IgD-negative memory B cell (primary cell): ENCODE data around the gene COL6A1. TPM values are rescaled to one million over a fixed set of nuclear protein-coding genes. Genes with fewer than 3 reads are reported as not detected.
A peak's percentile ranks its signal among the peaks of the same experiment; 100 is the strongest.
"Not testable (repeated sequence)": the region's sequence is repeated elsewhere in the genome, so short reads cannot be mapped to it uniquely, and the experiment has no call there.

Source experiments
- H3K27ac Mint-ChIP-seq, 3 donors: one replicate each; pipeline ENCODE4 v1.8.0; 2020 to 2022; ENCODE audit warnings: mild to moderate bottlenecking in 3 of 3, mixed read lengths in 3 of 3, moderate library complexity in 1 of 3
- H3K27me3 Mint-ChIP-seq: one replicate; pipeline ENCODE4 v1.8.0; 2021; ENCODE audit warnings: mixed read lengths
- H3K36me3 Mint-ChIP-seq: one replicate; pipeline ENCODE4 v1.8.0; 2020; ENCODE audit warnings: mild to moderate bottlenecking, mixed read lengths
- H3K4me1 Mint-ChIP-seq, 3 donors: one replicate each; pipeline ENCODE4 v1.8.0; 2020 to 2022; ENCODE audit warnings: mixed read lengths in 3 of 3, mild to moderate bottlenecking in 1 of 3
- H3K4me3 Mint-ChIP-seq, 4 donors: one replicate each; pipeline ENCODE4 v1.8.0; 2020 to 2022; ENCODE audit warnings: mild to moderate bottlenecking in 4 of 4, mixed read lengths in 4 of 4, moderate library complexity in 3 of 4
- H3K9me3 Mint-ChIP-seq, 3 donors: one replicate each; pipeline ENCODE4 v1.8.0; 2020 to 2021; ENCODE audit warnings: mixed read lengths in 3 of 3, mild to moderate bottlenecking in 1 of 3
- polyA plus RNA-seq: library from polyadenylated mRNA; unstranded; fragments of 300-500 nt; fragmentation: Illumina TruSeq; gene quantifications from one replicate; pipeline ENCODE4 v1.2.3, GENCODE V29; 2021

The COL6A1 gene
- polyA plus RNA-seq, 1 donor from 2014 or later = not detected

GRCh38 chr21:45942755-45943629 is 38.6 kb upstream of the COL6A1 start:
- H3K27ac Mint-ChIP-seq = peak overlapping the region in 1 of 3 donors; percentile 31
- H3K36me3 Mint-ChIP-seq = peaks cover 3% of the 10 kb centered on the region
- no peaks in the 10 kb centered on the region for H3K27me3 Mint-ChIP-seq
- H3K9me3 Mint-ChIP-seq = no peaks in the 10 kb centered on the region
- H3K4me3 Mint-ChIP-seq = no peak overlapping the region
- no peaks in the 10 kb centered on the region for H3K4me1 Mint-ChIP-seq

GRCh38 chr21:45943630-45944540 is 37.7 kb upstream of the COL6A1 start:
- H3K4me3 Mint-ChIP-seq = no peak overlapping the region
- H3K4me1 Mint-ChIP-seq = no peaks in the 10 kb centered on the region
- no peaks in the 10 kb centered on the region for H3K9me3 Mint-ChIP-seq
- H3K36me3 Mint-ChIP-seq = peaks cover 3% of the 10 kb centered on the region
- H3K27ac Mint-ChIP-seq = peak overlapping the region in 1 of 3 donors; percentile 31
- no peaks in the 10 kb centered on the region for H3K27me3 Mint-ChIP-seq

DNA sequence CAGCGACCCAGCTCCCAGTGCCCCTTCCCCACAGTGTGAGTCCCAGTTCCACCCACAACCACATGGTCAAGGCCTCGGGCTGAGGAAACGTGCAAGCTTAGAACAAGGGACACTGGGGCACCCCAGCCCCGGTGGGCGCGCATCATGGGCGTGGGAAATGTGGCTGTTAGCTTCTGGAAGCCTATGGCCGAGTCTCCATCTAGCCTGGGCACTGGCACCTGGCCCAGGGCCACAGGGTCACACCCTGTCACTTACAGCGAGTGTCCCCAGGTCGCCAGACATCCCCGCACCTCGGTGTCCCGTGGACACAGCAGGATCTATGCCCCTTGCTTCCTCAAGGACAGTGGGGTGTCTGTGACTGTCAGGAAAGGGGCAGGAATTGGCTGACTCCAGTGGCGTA is 37.0 kb upstream of the COL6A1 start:
- H3K27me3 Mint-ChIP-seq = no peaks in the 10 kb centered on the region

DNA sequence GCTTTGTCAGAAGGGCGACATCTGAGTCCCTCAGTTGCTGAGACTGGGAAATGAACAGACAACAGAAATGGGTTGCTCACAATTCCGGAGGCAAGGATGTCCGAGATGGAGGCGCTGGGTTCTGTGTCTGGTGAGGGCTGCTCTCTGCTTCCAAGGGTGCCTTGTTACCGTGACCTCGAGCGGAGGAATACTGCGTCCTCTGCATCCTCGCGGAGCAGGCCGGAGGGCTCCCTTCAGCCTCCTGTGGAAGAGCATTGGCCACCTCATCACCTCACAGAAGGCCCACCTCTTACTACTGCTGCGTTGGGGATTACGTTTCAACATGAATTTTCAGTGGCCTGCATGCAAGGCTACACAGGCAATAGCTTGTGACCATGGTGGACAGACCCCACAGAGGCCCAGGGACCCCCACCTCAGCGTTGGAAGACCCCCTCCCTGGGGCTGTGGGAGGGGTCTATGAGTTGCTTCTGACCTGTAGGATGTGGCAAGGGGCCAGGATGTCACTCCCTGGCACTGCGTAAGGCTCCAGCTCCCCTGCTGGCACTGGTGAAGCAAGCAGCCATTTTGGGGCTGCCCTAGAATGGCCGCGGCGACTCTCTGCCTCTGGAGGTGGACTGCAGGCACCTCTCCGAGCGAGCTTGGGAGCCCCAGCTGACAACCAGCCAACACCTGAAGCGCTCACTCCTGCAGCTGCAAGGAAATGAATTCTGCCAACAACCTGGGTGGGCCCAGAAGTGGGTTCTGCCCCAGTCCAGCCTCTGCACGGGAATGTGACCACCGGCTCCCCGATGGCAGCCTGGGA is 36.3 kb upstream of the COL6A1 start:
- H3K27me3 Mint-ChIP-seq = no peaks in the 10 kb centered on the region
- no peaks in the 10 kb centered on the region for H3K9me3 Mint-ChIP-seq
- H3K4me1 Mint-ChIP-seq = no peaks in the 10 kb centered on the region
- H3K27ac Mint-ChIP-seq = no peak overlapping the region
- no peak overlapping the region for H3K4me3 Mint-ChIP-seq
- H3K36me3 Mint-ChIP-seq = peaks cover 5% of the 10 kb centered on the region

More for the DNA sequence above, 37.0 kb upstream of the COL6A1 start:
- peaks cover 3% of the 10 kb centered on the region for H3K36me3 Mint-ChIP-seq
- H3K9me3 Mint-ChIP-seq = no peaks in the 10 kb centered on the region
- no peaks in the 10 kb centered on the region for H3K4me1 Mint-ChIP-seq
- no peak overlapping the region for H3K4me3 Mint-ChIP-seq
- H3K27ac Mint-ChIP-seq = no peak overlapping the region

GRCh38 chr21:45945868-45946210 is 35.7 kb upstream of the COL6A1 start:
- H3K4me3 Mint-ChIP-seq = no peak overlapping the region
- peaks cover 5% of the 10 kb centered on the region for H3K36me3 Mint-ChIP-seq
- H3K27ac Mint-ChIP-seq = no peak overlapping the region
- no peaks in the 10 kb centered on the region for H3K9me3 Mint-ChIP-seq
- H3K27me3 Mint-ChIP-seq = no peaks in the 10 kb centered on the region
- H3K4me1 Mint-ChIP-seq = no peaks in the 10 kb centered on the region

- Mint-ChIP-seq H3K4me1 (no peaks in the 10 kb centered on the region), H3K4me3 (no peak overlapping the region), H3K36me3 (peaks cover 5% of the 10 kb centered on the region), H3K27ac (no peak overlapping the region), H3K27me3 (no peaks in the 10 kb centered on the region), H3K9me3 (no peaks in the 10 kb centered on the region)
Measured at GRCh38 chr21:45947296-45947695, 34.3 kb upstream of the COL6A1 start.

DNA sequence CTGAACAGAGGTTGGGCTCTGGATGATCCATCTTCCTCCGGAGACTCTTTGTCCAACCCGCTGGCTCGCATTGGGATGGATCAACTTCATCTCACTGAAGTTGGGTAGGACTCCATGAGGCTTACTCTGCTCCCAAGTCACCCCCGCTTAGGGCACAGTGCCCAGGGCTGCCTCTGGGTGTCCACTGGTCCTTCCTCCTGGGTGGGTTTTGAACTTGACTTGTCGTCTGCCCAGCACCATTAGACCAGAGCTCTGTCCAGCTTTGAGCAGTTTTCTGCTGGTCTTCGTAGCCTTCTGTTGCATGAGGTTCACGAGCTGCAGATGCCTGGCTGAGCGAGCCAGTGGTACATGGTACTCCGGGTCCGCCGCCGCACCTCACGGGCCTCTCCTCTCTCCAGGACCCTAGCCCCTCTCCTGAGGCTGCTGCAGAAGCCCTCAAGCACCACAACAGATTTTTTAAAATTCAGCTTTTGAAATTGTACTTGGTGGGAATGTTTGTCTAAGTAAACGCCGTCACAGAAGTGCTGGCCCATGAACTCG is 33.8 kb upstream of the COL6A1 start:
- Mint-ChIP-seq H3K27me3 (no peaks in the 10 kb centered on the region), H3K4me1 (no peaks in the 10 kb centered on the region), H3K36me3 (peaks cover 5% of the 10 kb centered on the region), H3K27ac (peak overlapping the region in 1 of 3 donors; percentile 53), H3K9me3 (peaks cover 0 to 2% (median 0%) of the 10 kb centered on the region in 3 donors), H3K4me3 (no peak overlapping the region)

- H3K4me1 Mint-ChIP-seq = no peaks in the 10 kb centered on the region
- H3K4me3 Mint-ChIP-seq = no peak overlapping the region
Measured at GRCh38 chr21:45948576-45949141, 32.9 kb upstream of the COL6A1 start.

GRCh38 chr21:45949928-45950739 is 31.4 kb upstream of the COL6A1 start:
- H3K9me3 Mint-ChIP-seq = peaks cover 0 to 6% (median 0%) of the 10 kb centered on the region in 3 donors
- no peak overlapping the region for H3K4me3 Mint-ChIP-seq
- no peaks in the 10 kb centered on the region for H3K4me1 Mint-ChIP-seq
- H3K27me3 Mint-ChIP-seq = no peaks in the 10 kb centered on the region
- peaks cover 2% of the 10 kb centered on the region for H3K36me3 Mint-ChIP-seq
- H3K27ac Mint-ChIP-seq = no peak overlapping the region

More at GRCh38 chr21:45948576-45949141, 32.9 kb upstream of the COL6A1 start:
- no peaks in the 10 kb centered on the region for H3K27me3 Mint-ChIP-seq
- no peak overlapping the region for H3K27ac Mint-ChIP-seq
- H3K9me3 Mint-ChIP-seq = peaks cover 0 to 6% (median 0%) of the 10 kb centered on the region in 3 donors
- peaks cover 2% of the 10 kb centered on the region for H3K36me3 Mint-ChIP-seq

DNA sequence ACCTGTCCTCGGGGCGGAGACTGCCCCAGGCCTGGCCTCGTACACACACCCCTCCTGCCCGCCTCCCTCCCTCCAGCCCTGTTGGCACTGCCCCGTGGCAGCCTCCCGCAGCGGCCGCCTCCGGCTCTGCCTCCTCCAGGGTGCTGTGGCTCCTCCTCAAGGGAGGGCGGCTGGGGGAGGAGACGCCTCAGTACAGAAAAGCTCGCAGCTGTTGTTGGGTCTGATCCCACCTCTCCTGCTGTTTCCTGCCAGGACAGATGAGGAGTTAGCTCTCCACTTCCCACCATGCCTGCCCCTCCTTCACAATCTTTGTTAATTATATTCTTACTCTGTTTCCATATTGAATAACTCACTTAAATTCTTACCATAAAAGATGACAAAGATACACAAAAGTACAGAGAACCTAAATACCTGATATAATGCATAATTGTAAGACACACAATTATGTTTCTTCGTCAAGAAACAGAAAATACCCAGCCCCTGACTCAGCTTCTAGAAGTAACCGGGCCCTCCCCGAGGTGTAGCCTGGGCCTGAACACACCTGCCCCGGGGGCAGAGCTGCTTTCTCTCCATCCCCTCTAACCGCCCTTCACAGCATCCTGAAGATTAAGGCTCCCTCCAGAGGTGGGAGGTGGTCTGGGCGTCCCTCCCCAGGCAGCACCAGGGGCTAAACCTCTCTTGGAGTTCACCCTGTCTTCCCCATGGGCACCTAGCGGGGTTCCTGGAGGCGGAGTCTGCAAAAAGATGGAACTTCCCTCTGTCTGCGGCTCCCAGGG is 30.6 kb upstream of the COL6A1 start:
- Mint-ChIP-seq H3K4me1 (no peaks in the 10 kb centered on the region), H3K4me3 (no peak overlapping the region), H3K27me3 (peaks cover 2% of the 10 kb centered on the region), H3K27ac (no peak overlapping the region), H3K9me3 (peaks cover 0 to 6% (median 0%) of the 10 kb centered on the region in 3 donors), H3K36me3 (peaks cover 2% of the 10 kb centered on the region)

DNA sequence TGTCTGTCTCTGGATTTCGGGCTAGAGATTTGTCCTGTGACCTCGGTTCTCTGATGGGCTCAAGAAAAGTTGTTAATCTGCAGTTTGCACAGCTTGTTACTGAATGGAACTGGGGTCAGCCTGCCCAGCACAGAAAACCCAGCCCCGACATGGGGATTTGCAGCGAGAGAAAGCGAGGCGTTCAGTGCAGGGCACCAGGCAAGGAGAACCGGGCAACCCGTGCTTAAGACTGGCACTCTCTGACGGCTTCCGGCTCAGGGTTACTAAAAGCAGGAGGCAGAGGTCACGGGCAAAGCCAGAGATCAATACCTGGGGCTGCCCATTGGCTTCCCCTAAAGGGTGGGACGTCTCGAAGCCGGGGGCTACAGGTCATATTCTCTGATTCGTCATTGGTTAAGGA is 29.9 kb upstream of the COL6A1 start:
- Mint-ChIP-seq H3K36me3 (peaks cover 2% of the 10 kb centered on the region), H3K4me3 (no peak overlapping the region), H3K9me3 (peaks cover 0 to 6% (median 0%) of the 10 kb centered on the region in 3 donors), H3K4me1 (no peaks in the 10 kb centered on the region), H3K27me3 (peaks cover 9% of the 10 kb centered on the region), H3K27ac (no peak overlapping the region)

DNA sequence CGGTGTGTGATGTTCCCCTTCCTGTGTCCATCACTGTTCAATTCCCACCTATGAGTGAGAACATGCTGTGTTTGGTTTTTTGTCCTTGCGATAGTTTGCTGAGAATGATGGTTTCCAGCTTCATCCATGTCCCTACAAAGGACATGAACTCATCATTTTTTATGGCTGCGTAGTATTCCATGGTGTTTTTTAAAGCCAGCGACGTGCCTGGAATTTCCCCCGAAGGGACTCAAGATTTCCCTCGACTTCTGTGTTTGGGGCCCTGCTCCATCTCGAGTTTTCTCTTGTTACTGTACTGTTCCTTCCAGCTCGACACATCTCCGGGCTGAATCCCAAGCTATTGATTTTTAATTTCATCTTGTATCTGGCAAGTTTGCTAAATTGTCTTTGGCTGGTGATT is 29.0 kb upstream of the COL6A1 start:
- not testable (repeated sequence) for H3K4me3 Mint-ChIP-seq, H3K27ac Mint-ChIP-seq, H3K9me3 Mint-ChIP-seq, H3K36me3 Mint-ChIP-seq, H3K4me1 Mint-ChIP-seq
- peaks cover 10% of the 10 kb centered on the region for H3K27me3 Mint-ChIP-seq

- Mint-ChIP-seq H3K27me3 (peaks cover 10% of the 10 kb centered on the region), H3K36me3 (peaks cover 2% of the 10 kb centered on the region), H3K9me3 (peaks cover 0 to 6% (median 0%) of the 10 kb centered on the region in 3 donors), H3K4me1 (no peaks in the 10 kb centered on the region), H3K4me3 (no peak overlapping the region), H3K27ac (no peak overlapping the region)
Measured at GRCh38 chr21:45952974-45953373, 28.6 kb upstream of the COL6A1 start.
